BLaER1 (cell line): Measurements from ENCODE around the gene PPFIBP1.
A peak's percentile ranks its signal among the peaks of the same experiment; 100 is the strongest.

Source experiments
- H3K27ac ChIP-seq: shearing (Covaris generic); formaldehyde crosslinking; 2 replicates; pipeline ENCODE4 v1.8.1; 2022
- H3K27me3 ChIP-seq: shearing (Covaris generic); formaldehyde crosslinking; 2 replicates; pipeline ENCODE4 v1.8.1; 2022
- H3K36me3 ChIP-seq: shearing (Covaris generic); formaldehyde crosslinking; 2 replicates; pipeline ENCODE4 v1.8.1; 2022
- H3K4me1 ChIP-seq: shearing (Covaris generic); formaldehyde crosslinking; 2 replicates; pipeline ENCODE4 v1.8.1; 2022
- H3K4me2 ChIP-seq: shearing (Covaris generic); formaldehyde crosslinking; 2 replicates; pipeline ENCODE4 v1.8.1; 2022
- H3K4me3 ChIP-seq: shearing (Covaris generic); formaldehyde crosslinking; 2 replicates; pipeline ENCODE4 v1.8.1; 2022
- H3K9ac ChIP-seq: shearing (Covaris generic); formaldehyde crosslinking; 2 replicates; pipeline ENCODE4 v1.8.1; 2022
- H3K9me3 ChIP-seq: shearing (Covaris generic); formaldehyde crosslinking; 2 replicates; pipeline ENCODE4 v1.8.1; 2022
- H4K20me1 ChIP-seq: shearing (Covaris generic); formaldehyde crosslinking; 2 replicates; pipeline ENCODE4 v1.8.1; 2022
- Cebpa-rat ChIP-seq: shearing (Covaris generic); IDR thresholded peaks from 2 replicates; pipeline ENCODE4 v1.8.1; 2022

The PPFIBP1 gene

GRCh38 chr12:27549236-27549800, 25.3 kb downstream of the PPFIBP1 start:
- peaks cover 74% of the 10 kb centered on the region for H3K4me1 ChIP-seq
- H3K9ac ChIP-seq = peak overlapping the region; percentile 30; the same call in 1 of the 2 replicates
- peak overlapping the region; percentile 81 for H3K4me2 ChIP-seq
- peaks cover 17% of the 10 kb centered on the region; the same call in 1 of the 2 replicates for H4K20me1 ChIP-seq
- peaks cover 7% of the 10 kb centered on the region for H3K36me3 ChIP-seq
- no peak for TF ChIP-seq Cebpa-rat
- peaks cover 9% of the 10 kb centered on the region for H3K9me3 ChIP-seq
- peak overlapping the region; percentile 60 for H3K27ac ChIP-seq
- no peaks in the 10 kb centered on the region for H3K27me3 ChIP-seq
- H3K4me3 ChIP-seq = 0 out of 2 replicates have a peak overlapping the region, but pooled peaks have one; percentile 15

DNA sequence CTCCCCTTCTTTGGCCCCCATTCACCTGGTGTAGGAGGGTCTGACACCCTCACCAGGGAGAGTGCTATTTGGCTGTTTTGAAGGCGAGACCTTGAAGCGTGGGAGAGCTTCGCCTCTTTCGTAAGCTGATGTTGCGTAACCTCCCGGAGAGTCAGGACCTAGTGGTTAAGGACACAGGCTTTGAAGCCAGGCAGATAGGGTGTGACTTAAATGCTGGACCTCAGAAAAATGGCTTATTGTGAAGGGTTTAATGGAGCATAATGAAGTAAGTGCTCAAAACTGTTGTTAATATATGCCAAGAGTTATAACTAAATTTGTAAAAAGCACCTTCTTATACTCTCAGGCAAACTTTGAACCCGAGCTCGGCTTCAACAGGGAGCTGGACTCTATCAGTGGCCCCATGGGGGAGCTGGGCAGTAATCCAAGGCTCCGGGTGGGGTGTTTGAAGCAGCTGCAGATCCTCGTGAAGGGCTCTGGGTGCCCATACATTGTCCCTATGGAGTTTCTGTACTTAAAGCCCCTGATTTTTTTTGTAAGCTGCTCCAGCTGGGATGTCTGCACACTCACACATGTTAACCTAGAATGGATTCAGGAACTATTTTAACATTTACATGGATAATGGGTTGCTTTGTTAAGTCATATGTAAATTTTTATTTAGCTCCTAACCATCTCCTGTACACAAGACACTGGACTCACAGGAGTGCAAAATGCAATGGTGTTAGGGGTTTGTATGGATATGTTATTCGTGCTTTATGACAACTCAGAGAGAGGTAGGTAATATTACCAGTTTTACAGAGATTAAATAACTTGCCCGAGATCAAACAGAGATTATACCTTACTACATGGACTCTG, 26.0 kb downstream of the PPFIBP1 start:
- peaks cover 81% of the 10 kb centered on the region for H3K4me1 ChIP-seq
- no peaks in the 10 kb centered on the region for H3K27me3 ChIP-seq
- peak overlapping the region; percentile 81 for H3K4me2 ChIP-seq
- peaks cover 9% of the 10 kb centered on the region; the same call in 1 of the 2 replicates for H3K9me3 ChIP-seq
- peak overlapping the region; percentile 60 for H3K27ac ChIP-seq
- H3K4me3 ChIP-seq = 0 out of 2 replicates have a peak overlapping the region, but pooled peaks have one; percentile 15
- peak overlapping the region; percentile 46 for H3K9ac ChIP-seq
- peaks cover 7% of the 10 kb centered on the region for H3K36me3 ChIP-seq
- H4K20me1 ChIP-seq = peaks cover 17% of the 10 kb centered on the region; the same call in 1 of the 2 replicates
- TF ChIP-seq Cebpa-rat = peak; percentile 100

- no peaks in the 10 kb centered on the region for H3K27me3 ChIP-seq
- H3K27ac ChIP-seq = peak overlapping the region; percentile 60
- TF ChIP-seq Cebpa-rat = no peak
- H4K20me1 ChIP-seq = peaks cover 17% of the 10 kb centered on the region; the same call in 1 of the 2 replicates
- 0 out of 2 replicates have a peak overlapping the region, but pooled peaks have one; percentile 15 for H3K4me3 ChIP-seq
- H3K4me1 ChIP-seq = peaks cover 86% of the 10 kb centered on the region
- H3K4me2 ChIP-seq = peak overlapping the region; percentile 81
- H3K36me3 ChIP-seq = peaks cover 5% of the 10 kb centered on the region
- peak overlapping the region; percentile 46 for H3K9ac ChIP-seq
- peaks cover 9% of the 10 kb centered on the region; the same call in 1 of the 2 replicates for H3K9me3 ChIP-seq
Observed at GRCh38 chr12:27550653-27550975, 26.6 kb downstream of the PPFIBP1 start.

DNA sequence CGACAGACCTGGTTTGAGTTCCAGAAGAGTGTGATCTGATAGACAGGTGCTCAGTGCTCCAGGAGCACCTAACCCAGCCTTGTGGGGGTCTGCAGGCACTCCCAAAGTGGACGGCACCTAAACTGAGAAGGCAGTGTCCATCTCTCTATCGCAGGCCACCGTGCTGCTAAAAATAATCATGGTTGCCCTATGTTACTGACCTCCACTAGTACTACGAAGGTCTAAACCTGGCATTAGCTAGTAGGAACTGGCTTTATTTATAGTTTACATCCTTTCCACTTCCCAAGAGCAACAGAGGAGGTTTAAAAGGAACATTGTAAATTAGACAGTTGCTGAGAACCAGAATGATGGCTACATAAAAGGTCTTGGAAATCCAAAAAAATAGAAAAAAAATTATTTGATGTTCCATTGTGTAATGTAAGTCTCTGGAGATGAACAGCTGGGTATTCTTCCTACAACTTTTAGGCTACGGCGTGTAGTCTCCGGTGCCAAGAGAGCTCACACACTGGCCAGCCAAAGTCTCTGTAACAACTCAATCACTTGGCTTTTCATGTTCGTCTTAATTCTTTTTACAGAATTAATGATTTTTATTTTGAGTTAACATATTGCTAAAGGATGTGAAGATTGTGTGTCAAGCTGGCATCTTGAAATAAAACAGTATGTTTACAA, 27.3 kb downstream of the PPFIBP1 start:
- no peaks in the 10 kb centered on the region for H3K36me3 ChIP-seq
- H3K4me3 ChIP-seq = no peak overlapping the region
- no peak overlapping the region for H3K9ac ChIP-seq
- H3K9me3 ChIP-seq = peaks cover 2% of the 10 kb centered on the region; the same call in 1 of the 2 replicates
- H3K27ac ChIP-seq = no peak overlapping the region; the same call in 1 of the 2 replicates
- H4K20me1 ChIP-seq = peaks cover 17% of the 10 kb centered on the region; the same call in 1 of the 2 replicates
- H3K27me3 ChIP-seq = no peaks in the 10 kb centered on the region
- H3K4me1 ChIP-seq = peaks cover 93% of the 10 kb centered on the region
- no peak for TF ChIP-seq Cebpa-rat
- peak overlapping the region; percentile 81 for H3K4me2 ChIP-seq

- no peaks in the 10 kb centered on the region for H3K36me3 ChIP-seq
- no peak overlapping the region for H3K9ac ChIP-seq
- peaks cover 17% of the 10 kb centered on the region; the same call in 1 of the 2 replicates for H4K20me1 ChIP-seq
- H3K27me3 ChIP-seq = no peaks in the 10 kb centered on the region
- H3K27ac ChIP-seq = peak overlapping the region; percentile 77; the same call in 1 of the 2 replicates
- peak overlapping the region; percentile 94 for H3K4me2 ChIP-seq
- H3K9me3 ChIP-seq = no peaks in the 10 kb centered on the region
- H3K4me1 ChIP-seq = peaks cover 99% of the 10 kb centered on the region
- H3K4me3 ChIP-seq = no peak overlapping the region
- no peak for TF ChIP-seq Cebpa-rat
Observed at GRCh38 chr12:27552235-27552634, 28.2 kb downstream of the PPFIBP1 start.

DNA sequence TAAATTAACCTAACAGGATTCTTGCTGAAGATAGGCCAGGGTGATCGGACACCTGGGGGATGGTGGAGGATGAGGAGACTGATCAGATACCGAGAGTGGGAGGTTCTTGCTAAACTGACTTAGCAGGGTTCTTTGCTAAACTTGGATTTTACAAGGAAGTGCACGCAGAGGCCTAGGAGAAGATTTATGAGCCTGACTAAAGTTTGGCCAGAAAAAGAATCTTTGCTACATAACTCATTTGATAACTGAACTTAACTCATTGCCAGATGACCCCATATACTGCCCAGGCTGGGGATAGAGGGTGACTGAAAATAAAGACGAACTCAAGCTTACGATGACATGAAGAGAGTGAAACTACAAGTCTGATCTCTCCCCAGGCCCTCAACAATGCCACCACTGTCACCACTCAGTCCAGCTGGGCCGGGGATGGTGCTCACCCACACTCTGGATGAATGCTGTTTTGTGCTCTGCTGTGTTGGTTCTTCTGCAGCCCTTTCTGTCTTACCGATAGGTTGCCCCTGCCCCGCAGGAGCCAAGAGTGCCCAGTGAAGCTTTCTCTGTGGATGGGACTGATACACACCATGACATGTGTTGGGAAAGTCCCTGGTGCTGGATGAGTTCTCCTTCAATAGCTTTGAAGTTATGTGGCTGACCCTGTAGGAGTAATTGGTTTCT, 29.0 kb downstream of the PPFIBP1 start:
- Histone ChIP-seq H3K27ac (peak overlapping the region; percentile 77), H3K4me1 (peaks cover 100% of the 10 kb centered on the region)

DNA sequence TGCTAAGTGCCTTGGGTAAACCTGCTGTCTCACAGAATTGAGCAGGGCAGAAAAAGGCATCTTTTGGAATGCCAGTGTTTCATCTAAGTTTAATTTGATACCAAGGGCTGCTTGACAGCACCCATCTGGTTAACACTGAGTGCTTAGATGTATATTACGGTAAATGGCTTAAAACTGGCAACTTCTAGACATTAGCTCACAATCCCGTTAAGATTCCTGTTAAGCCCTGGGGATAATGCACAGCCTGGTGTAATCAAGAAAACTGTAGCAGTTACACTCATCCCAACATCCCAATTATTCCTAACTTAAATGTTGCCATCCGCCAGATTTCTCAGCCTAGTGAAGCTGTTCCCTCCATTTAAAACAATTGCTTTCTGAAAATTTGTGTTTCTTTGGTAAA, 29.9 kb downstream of the PPFIBP1 start:
- Histone ChIP-seq H3K27me3 (no peaks in the 10 kb centered on the region), H3K9ac (peak overlapping the region; percentile 68), H3K36me3 (no peaks in the 10 kb centered on the region), H3K27ac (peak overlapping the region; percentile 77), H4K20me1 (peaks cover 11% of the 10 kb centered on the region; the same call in 1 of the 2 replicates), H3K9me3 (no peaks in the 10 kb centered on the region), H3K4me2 (peak overlapping the region; percentile 94), H3K4me1 (peaks cover 100% of the 10 kb centered on the region), H3K4me3 (peak overlapping the region; percentile 57)
- TF ChIP-seq Cebpa-rat = no peak

More for the DNA sequence above, 29.0 kb downstream of the PPFIBP1 start:
- peak overlapping the region; percentile 94 for H3K4me2 ChIP-seq
- TF ChIP-seq Cebpa-rat = no peak
- H3K4me3 ChIP-seq = no peak overlapping the region
- H3K36me3 ChIP-seq = no peaks in the 10 kb centered on the region
- H3K9me3 ChIP-seq = no peaks in the 10 kb centered on the region
- peaks cover 17% of the 10 kb centered on the region; the same call in 1 of the 2 replicates for H4K20me1 ChIP-seq
- no peaks in the 10 kb centered on the region for H3K27me3 ChIP-seq
- H3K9ac ChIP-seq = peak overlapping the region; percentile 68; the same call in 1 of the 2 replicates

GRCh38 chr12:27554421-27555186, 30.6 kb downstream of the PPFIBP1 start:
- H3K27me3 ChIP-seq = no peaks in the 10 kb centered on the region
- peak overlapping the region; percentile 68 for H3K9ac ChIP-seq
- peaks cover 6% of the 10 kb centered on the region; the same call in 1 of the 2 replicates for H4K20me1 ChIP-seq
- no peaks in the 10 kb centered on the region for H3K36me3 ChIP-seq
- peak overlapping the region; percentile 57 for H3K4me3 ChIP-seq
- peak overlapping the region; percentile 77 for H3K27ac ChIP-seq
- TF ChIP-seq Cebpa-rat = no peak
- H3K4me1 ChIP-seq = peaks cover 100% of the 10 kb centered on the region
- no peaks in the 10 kb centered on the region for H3K9me3 ChIP-seq
- H3K4me2 ChIP-seq = peak overlapping the region; percentile 94
